Stimulated activated CD4-positive, alpha-beta T cell treated with anti-CD3 and anti-CD28 coated beads, Interleukin-2, amount 100 ng/mL, for 4 hours (primary cell): ENCODE measurements around the gene ACTR2.
"Not testable (repeated sequence)": the region's sequence is repeated elsewhere in the genome, so short reads cannot be mapped to it uniquely, and the experiment has no call there.

Source experiments
- DNase-seq: peaks from one replicate; pipeline ENCODE4 v3.0.0-alpha.2; 2020; ENCODE audit warnings: low read depth

ACTR2 gene

GRCh38 chr2:65231121-65231520, 3.5 kb downstream of the ACTR2 start:
- no peak for DNase-seq

GRCh38 chr2:65231892-65232477, 4.4 kb downstream of the ACTR2 start:
- DNase-seq, result no peak

DNA sequence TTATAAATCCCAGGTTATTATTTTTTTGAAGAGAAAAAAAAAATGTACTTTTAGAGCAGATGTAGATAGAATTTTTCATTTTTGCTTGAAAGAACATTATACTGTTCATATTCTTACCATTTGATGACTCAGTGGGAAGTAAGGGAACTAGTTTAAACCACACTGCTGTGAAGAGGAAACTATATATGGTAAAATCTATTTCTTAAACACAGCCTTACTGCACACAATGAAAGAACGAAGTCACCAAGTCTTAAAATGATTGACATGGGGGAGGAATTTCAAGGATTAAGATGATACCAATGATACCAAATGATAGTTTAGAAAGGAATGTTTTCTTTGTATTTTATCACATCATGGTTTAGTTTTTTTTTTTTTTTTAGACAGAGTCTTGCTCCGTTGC, 5.0 kb downstream of the ACTR2 start:
- DNase-seq, result no peak

GRCh38 chr2:65240657-65241056, 13.0 kb downstream of the ACTR2 start:
- DNase-seq, result no peak

DNA sequence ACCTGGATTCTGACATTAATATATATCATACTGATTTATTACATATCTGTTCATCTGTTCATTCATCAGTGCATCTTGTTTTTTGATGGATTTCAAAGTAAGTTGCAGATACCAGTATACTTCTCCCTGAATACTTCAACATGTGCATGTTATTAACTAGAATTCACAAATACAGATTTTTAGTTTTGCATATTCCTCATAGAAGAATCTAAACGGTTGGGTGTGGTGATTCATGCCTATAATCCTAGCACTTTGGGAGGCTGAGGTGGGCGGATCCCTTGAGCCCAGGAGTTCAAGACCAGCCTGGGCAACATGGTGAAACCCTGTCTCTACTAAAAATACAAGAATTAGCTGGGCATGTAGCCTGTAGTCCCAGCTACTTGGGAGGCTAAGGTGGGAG, 16.8 kb downstream of the ACTR2 start:
- not testable (repeated sequence) for DNase-seq

DNA sequence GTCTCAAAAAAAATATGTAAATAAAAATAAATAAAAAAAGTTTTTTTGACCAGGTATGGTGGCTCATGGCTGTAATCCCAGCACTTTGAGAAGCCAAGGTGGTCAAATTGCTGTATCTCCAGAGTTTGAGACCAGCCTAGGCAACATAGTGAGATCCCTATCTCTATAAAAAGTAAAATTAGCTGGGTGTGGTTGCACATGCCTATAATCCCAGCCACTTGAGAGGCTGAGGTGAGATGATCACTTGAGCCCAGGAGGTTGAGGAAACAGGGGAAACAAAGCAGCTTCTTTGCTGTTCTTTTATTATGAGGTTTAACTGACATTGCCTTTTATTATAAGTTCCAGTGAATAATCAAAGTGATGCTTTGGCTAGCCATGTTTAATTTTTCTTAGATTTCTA, 25.0 kb downstream of the ACTR2 start:
- no peak for DNase-seq

GRCh38 chr2:65255356-65255755, 27.7 kb downstream of the ACTR2 start:
- no peak for DNase-seq

DNA sequence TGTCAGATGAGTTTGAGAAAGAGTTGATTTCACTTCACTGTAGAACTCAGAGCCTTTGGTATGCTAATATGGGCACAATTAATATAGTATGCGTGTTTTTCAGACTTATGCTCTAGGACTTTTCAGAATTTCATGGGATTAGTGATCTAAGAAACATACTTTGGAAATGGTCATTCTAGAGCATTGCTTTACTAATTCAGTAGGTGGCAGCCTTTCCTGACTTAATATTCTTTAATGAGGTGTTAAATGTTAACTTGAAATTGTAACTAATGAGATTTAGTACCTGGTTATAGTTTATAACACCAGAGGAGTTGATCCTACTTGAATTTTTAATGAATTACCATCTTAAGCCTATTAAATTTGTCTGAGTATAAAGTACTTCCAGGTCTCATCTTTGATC, 28.4 kb downstream of the ACTR2 start:
- no peak for DNase-seq

DNA sequence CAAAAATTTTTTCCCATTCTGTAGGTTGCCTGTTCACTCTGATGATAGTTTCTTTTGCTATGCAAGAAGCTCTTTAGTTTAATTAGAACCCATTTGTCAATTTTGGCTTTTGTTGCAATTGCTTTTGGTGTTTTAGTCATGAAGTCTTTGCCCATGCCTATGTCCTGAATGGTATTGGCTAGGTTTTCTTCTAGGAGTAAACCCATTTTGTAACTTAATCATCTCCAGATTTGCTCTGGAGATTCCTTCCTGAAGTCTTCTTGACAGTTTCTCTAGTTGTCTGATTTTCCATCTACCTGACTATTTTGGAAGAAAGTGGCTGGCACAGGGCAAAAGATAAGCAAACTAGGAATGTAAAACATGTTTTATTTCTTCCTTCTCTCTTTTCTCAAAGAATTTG, 30.2 kb downstream of the ACTR2 start:
- not testable (repeated sequence) for DNase-seq

- no peak for DNase-seq
These were observed 34.0 kb downstream of the ACTR2 start for GRCh38 chr2:65261676-65262075.

- no peak for DNase-seq
These were observed 35.6 kb downstream of the ACTR2 start for GRCh38 chr2:65263262-65263661.

GRCh38 chr2:65263986-65264385, 36.4 kb downstream of the ACTR2 start:
- no peak for DNase-seq

- peak; percentile 2 for DNase-seq
These were observed 37.4 kb downstream of the ACTR2 start for GRCh38 chr2:65264821-65265670.

DNA sequence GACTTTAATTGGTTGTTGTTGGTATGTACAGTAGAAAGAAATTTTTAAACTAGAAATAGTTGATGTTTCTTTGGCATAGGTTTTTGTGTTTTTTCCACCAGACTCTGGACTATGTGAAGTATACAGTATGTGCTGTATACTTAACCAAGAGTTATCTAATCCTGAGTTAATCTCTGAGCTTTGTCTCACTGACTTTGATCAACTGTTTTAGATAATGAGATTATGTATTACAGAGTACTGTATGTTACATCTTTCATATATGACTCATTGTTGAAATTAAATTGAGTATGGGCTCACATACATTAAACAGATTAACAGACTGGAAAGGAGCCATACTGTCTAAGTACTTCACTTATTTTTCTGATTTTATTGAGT, 38.0 kb downstream of the ACTR2 start:
- DNase-seq, result no peak

GRCh38 chr2:65267008-65267407, 39.4 kb downstream of the ACTR2 start:
- no peak for DNase-seq

GRCh38 chr2:65268957-65269356, 41.3 kb downstream of the ACTR2 start:
- DNase-seq, result no peak

DNA sequence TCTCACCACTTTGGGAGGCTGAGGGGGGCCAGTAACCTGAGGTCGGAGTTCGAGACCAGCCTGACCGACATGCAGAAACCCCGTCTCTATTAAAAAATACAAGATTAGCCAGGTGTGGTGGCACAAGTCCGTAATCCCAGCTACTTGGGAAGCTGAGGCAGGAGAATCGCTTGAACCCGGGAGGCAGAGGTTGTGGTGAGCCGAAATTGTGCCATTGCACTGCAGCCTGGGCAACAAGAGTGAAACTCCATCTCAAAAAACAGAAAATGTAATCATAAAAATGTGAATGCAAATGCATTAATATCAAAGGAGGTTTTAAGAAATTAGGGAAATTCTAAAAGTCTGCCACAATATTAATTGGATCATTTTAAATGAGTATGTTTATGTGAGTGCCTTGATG, 45.7 kb downstream of the ACTR2 start:
- DNase-seq, result no peak

DNA sequence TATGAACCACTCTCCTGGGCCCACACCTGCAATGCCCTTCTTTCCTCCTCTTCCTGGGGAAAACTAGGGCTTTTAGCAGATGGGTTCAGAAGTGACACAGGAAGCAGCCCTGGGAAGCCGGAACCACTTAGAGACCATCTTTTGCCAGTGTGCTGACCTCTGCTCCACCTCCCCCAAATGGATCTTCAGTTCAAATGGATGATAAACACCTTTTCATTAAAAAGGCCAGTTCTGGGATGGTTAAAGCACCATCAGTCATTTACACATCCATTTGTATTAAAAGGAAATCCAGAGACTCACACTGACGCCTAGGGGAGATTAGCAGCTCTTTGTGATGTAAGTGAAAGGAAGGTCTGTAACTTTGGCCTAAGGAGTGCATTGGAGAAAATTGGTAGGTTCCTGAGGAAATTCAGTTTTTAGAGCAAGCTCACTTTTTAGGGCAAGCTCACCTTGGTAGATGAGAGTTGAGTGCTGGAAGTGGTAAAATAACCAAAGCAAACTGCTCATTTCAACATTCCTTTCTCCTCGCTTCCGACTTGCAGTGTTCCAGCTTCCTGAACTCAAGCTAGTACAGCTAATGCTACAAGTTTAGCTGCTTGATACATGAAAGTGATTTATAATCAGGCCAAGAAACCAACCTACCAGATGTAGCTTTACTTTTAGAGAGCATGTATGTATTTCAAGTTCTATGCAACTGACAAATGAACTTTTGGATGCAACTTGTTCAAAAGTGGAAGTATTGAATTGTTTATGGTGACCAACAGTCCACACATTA, 47.7 kb downstream of the ACTR2 start:
- DNase-seq, result no peak

- DNase-seq, result no peak
These were observed 49.0 kb downstream of the ACTR2 start for GRCh38 chr2:65276609-65277008.

GRCh38 chr2:65277118-65277517, 49.5 kb downstream of the ACTR2 start:
- DNase-seq, result no peak

DNA sequence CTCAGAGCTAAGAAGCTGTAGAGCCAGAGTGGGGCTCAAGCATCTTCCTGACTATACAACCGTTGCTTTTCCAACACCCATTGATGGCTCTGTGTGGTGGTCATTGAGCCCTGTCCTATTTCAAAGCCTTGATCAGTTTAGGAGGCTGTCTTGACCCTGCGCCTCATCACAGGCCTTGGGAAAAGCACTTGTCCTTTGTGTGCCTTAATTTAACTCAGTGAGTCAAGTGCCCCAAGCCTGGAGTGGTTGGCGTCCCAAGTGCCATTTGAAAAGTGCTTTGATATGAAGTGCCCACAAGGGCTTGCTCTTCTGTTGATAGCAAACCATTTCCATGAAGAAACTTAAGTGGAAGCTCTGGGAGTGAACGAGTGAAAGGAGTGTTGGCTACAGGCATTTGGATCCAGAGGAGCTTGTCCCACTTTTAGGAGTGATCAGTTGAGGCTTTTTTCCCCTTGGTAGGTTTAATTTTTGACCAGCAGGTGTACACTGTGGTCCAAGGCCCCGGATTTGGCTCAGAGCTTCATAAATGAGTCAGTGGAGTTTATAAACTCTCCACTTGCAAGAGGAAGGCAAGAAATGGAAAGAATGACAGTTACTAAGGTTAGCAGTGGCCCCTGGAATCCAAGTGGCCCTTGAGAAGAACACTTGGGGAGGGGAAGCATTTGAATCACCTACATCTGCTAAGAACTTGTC, 50.3 kb downstream of the ACTR2 start:
- no peak for DNase-seq

DNA sequence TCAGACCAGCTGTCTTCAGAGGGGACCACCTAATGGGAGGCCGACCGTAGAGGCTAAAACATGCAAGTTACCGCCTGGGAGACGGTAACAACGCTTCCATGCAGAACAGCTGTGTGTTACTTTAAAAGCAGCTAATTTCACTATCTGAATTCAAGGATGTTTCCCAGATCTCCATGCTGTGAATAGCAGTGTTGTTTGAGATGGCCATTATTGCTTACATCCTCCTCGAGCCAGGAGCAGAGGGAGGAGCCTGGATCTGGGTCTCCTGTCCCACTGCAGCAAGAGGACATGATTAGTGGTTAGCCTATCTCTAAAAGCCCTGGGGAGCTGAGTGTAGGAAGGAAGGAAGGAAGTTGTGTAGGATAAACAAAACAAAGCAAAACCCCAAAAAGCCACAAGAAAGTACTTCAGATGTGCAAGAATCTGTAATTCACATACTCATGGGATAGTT, 50.9 kb downstream of the ACTR2 start:
- no peak for DNase-seq
